ENCODE data around the gene SLC16A7. TPM values are rescaled to one million over a fixed set of nuclear protein-coding genes. Genes with fewer than 3 reads are reported as not detected.

SLC16A7 gene
- total RNA-seq, 2 experiments from 2014 or later = 30.7 to 34.1 TPM

GRCh38 chr12:59636945-59637691 lies 41.3 kb downstream of the SLC16A7 start:
- Histone ChIP-seq H3K9me3 (ENCODE audit: low read length) (peaks cover 6% of the 10 kb centered on the region; the same call in 1 of the 2 replicates), H3K4me2 (ENCODE audit: low read length) (no peak overlapping the region), H3K27ac (ENCODE audit: low read depth, low read length, poor library complexity, severe bottlenecking) (no peak overlapping the region), H3K79me2 (ENCODE audit: insufficient read depth, low read depth, low read length) (peaks cover 41% of the 10 kb centered on the region), H3K36me3 (ENCODE audit: insufficient read depth, low read length) (peaks cover 9% of the 10 kb centered on the region), H3K9me2 (ENCODE audit: insufficient read depth, low read length) (no peaks in the 10 kb centered on the region), H2AFZ (ENCODE audit: low read length) (no peak overlapping the region), H4K20me1 (ENCODE audit: insufficient read depth, low read length) (no peaks in the 10 kb centered on the region), H3K4me3 (ENCODE audit: low read depth, low read length, poor library complexity, severe bottlenecking) (no peak overlapping the region), H3K4me1 (ENCODE audit: insufficient read depth, low read length, poor library complexity, severe bottlenecking) (no peaks in the 10 kb centered on the region)
- intact Hi-C loops (cut with micrococcal nuclease; ENCODE audit: unreplicated experiment) = no loop called here
- DNase-seq (ENCODE audit: low spot score) = no peak
- TF ChIP-seq CTCF (conservative IDR thresholded peaks at IDR 0.05; ENCODE audit: low read length) = no peak
- no peak for TF ChIP-seq EZH2phosphoT487 (IDR thresholded peaks at IDR 0.05; ENCODE audit: borderline replicate concordance, low read depth, low read length)
- BruUV-seq (replicated peaks) = no TSS peak
- ChIA-PET CTCF (ENCODE audit: unreplicated experiment) (no interaction called here), POLR2A (interaction anchor here (1.5 kb wide), 1 partner anchor 56 kb away, joined by 3 read pairs; no protein-coding TSS in a partner anchor)

- Histone ChIP-seq H4K20me1 (ENCODE audit: insufficient read depth, low read length) (no peaks in the 10 kb centered on the region), H3K36me3 (ENCODE audit: insufficient read depth, low read length) (peaks cover 15% of the 10 kb centered on the region), H3K4me1 (ENCODE audit: insufficient read depth, low read length, poor library complexity, severe bottlenecking) (no peaks in the 10 kb centered on the region), H3K9me2 (ENCODE audit: insufficient read depth, low read length) (no peaks in the 10 kb centered on the region), H2AFZ (ENCODE audit: low read length) (no peak overlapping the region), H3K9me3 (ENCODE audit: low read length) (peaks cover 6% of the 10 kb centered on the region; the same call in 1 of the 2 replicates), H3K79me2 (ENCODE audit: insufficient read depth, low read depth, low read length) (peaks cover 41% of the 10 kb centered on the region), H3K4me2 (ENCODE audit: low read length) (no peak overlapping the region), H3K27ac (ENCODE audit: low read depth, low read length, poor library complexity, severe bottlenecking) (no peak overlapping the region), H3K4me3 (ENCODE audit: low read depth, low read length, poor library complexity, severe bottlenecking) (no peak overlapping the region)
- no TSS peak for BruUV-seq (replicated peaks)
- DNase-seq (ENCODE audit: low spot score) = no peak
- TF ChIP-seq CTCF (conservative IDR thresholded peaks at IDR 0.05; ENCODE audit: low read length) (no peak), EZH2phosphoT487 (IDR thresholded peaks at IDR 0.05; ENCODE audit: borderline replicate concordance, low read depth, low read length) (no peak)
- intact Hi-C loops (cut with micrococcal nuclease; ENCODE audit: unreplicated experiment) = no loop called here
- CTCF ChIA-PET (ENCODE audit: unreplicated experiment) = no interaction called here
- POLR2A ChIA-PET = interaction anchor here (0.7 to 1.5 kb wide), 2 partner anchors 56 to 91 kb away, joined by 3 read pairs; no protein-coding TSS in a partner anchor
These were observed 41.9 kb downstream of the SLC16A7 start for GRCh38 chr12:59637692-59638070.

- intact Hi-C loops (cut with micrococcal nuclease; ENCODE audit: unreplicated experiment) = no loop called here
- Histone ChIP-seq H3K27ac (ENCODE audit: low read depth, low read length, poor library complexity, severe bottlenecking) (no peak overlapping the region), H4K20me1 (ENCODE audit: insufficient read depth, low read length) (no peaks in the 10 kb centered on the region), H3K79me2 (ENCODE audit: insufficient read depth, low read depth, low read length) (peaks cover 7% of the 10 kb centered on the region; the same call in 1 of the 2 replicates), H3K4me3 (ENCODE audit: low read depth, low read length, poor library complexity, severe bottlenecking) (no peak overlapping the region), H3K4me1 (ENCODE audit: insufficient read depth, low read length, poor library complexity, severe bottlenecking) (no peaks in the 10 kb centered on the region), H3K9me2 (ENCODE audit: insufficient read depth, low read length) (no peaks in the 10 kb centered on the region), H3K9me3 (ENCODE audit: low read length) (peaks cover 21% of the 10 kb centered on the region; the same call in 1 of the 2 replicates), H2AFZ (ENCODE audit: low read length) (no peak overlapping the region), H3K4me2 (ENCODE audit: low read length) (no peak overlapping the region), H3K36me3 (ENCODE audit: insufficient read depth, low read length) (peaks cover 50% of the 10 kb centered on the region)
- BruUV-seq (replicated peaks) = no TSS peak
- ChIA-PET CTCF (ENCODE audit: unreplicated experiment) (no interaction called here), POLR2A (no interaction called here)
- TF ChIP-seq CTCF (conservative IDR thresholded peaks at IDR 0.05; ENCODE audit: low read length) (no peak), EZH2phosphoT487 (IDR thresholded peaks at IDR 0.05; ENCODE audit: borderline replicate concordance, low read depth, low read length) (no peak)
- DNase-seq (ENCODE audit: low spot score) = no peak
These were observed 47.7 kb downstream of the SLC16A7 start for GRCh38 chr12:59643550-59643949.

Data from OCI-LY7 (cell line).